DOHH2 (cell line): ENCODE data around the gene TMEM38A.

Experiments used
- EZH2phosphoT487 ChIP-seq: fragments of 200-600 bp; sonication (generic); IDR thresholded peaks from 2 replicates; pipeline ENCODE4 v1.6.1; 2017; ENCODE audit warnings: borderline replicate concordance, mild to moderate bottlenecking, antibody characterized with exemption, low read length, moderate library complexity, mixed read lengths
- TF ChIP-seq, protein P1 (sequence below): fragments of 200-600 bp; sonication (generic); IDR thresholded peaks from one replicate; pipeline ENCODE4 v1.5.1; 2014; ENCODE audit warnings: antibody characterized with exemption, mild to moderate bottlenecking, low read depth, low read length; ENCODE audit not compliant: poor library complexity, severe bottlenecking

DNA sequence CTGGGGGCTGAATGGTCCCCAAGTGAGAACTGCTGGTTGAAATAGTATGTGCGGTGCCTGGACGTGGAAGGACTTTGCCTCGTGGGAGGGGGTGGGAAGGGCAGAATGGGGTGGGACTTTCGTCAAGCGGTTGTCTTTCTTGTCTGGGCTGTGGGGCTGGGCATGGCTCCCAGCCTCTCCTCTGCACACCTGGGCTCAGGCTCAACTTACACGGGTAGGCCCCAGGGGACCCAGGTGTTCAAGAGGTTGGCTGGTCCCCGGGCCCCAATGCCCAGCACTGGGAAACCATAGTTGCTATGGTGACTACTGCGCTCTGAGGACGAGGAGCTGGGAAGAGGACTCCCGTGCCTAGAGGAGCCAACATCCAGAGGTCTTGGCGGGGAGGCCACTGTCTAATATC is 66.0 kb downstream of the TMEM38A start:
- TF ChIP-seq, protein P1, sequence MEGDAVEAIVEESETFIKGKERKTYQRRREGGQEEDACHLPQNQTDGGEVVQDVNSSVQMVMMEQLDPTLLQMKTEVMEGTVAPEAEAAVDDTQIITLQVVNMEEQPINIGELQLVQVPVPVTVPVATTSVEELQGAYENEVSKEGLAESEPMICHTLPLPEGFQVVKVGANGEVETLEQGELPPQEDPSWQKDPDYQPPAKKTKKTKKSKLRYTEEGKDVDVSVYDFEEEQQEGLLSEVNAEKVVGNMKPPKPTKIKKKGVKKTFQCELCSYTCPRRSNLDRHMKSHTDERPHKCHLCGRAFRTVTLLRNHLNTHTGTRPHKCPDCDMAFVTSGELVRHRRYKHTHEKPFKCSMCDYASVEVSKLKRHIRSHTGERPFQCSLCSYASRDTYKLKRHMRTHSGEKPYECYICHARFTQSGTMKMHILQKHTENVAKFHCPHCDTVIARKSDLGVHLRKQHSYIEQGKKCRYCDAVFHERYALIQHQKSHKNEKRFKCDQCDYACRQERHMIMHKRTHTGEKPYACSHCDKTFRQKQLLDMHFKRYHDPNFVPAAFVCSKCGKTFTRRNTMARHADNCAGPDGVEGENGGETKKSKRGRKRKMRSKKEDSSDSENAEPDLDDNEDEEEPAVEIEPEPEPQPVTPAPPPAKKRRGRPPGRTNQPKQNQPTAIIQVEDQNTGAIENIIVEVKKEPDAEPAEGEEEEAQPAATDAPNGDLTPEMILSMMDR: no peak
- TF ChIP-seq EZH2phosphoT487: no peak
